ENCODE data around the gene BSG.
"Not testable (repeated sequence)": the region's sequence is repeated elsewhere in the genome, so short reads cannot be mapped to it uniquely, and the experiment has no call there.

The BSG gene

DNA sequence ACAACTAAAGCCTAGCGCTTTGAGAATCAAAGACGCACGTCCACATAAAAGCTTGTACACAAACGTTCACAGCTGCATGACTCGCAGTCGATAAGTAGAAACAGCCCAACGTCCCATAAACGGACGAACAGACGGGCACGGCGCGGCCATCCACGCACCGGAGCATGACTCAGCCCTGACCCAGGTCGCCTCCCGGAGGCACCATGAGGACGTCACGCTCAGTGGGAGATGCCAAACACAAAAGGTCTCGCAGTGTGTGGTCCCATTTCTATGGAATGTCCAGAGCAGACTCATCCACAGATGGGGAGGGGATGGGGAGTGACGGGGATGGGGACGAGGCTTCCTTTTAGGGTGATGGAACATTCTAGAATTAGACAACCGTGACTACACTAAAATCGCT lies 51.6 kb downstream of the BSG start (continued):
- TF ChIP-seq ZBTB20 (tag by site-specific recombination; IDR thresholded peaks at IDR 0.05) (no peak), SCRT2 (tag by site-specific recombination; IDR thresholded peaks at IDR 0.05) (no peak), ZNF837 (tag by site-specific recombination; IDR thresholded peaks at IDR 0.05) (no peak), ZNF791 (tag by site-specific recombination; IDR thresholded peaks at IDR 0.05) (no peak), ZNF112 (tag by site-specific recombination; IDR thresholded peaks at IDR 0.05) (no peak), ZSCAN23 (tag by site-specific recombination; IDR thresholded peaks at IDR 0.05) (no peak), SCRT1 (tag by site-specific recombination; IDR thresholded peaks at IDR 0.05; ENCODE audit: borderline replicate concordance) (no peak), GLIS1 (tag by site-specific recombination; IDR thresholded peaks at IDR 0.05) (peak; percentile 91)
- TF ChIP-seq, protein P1, sequence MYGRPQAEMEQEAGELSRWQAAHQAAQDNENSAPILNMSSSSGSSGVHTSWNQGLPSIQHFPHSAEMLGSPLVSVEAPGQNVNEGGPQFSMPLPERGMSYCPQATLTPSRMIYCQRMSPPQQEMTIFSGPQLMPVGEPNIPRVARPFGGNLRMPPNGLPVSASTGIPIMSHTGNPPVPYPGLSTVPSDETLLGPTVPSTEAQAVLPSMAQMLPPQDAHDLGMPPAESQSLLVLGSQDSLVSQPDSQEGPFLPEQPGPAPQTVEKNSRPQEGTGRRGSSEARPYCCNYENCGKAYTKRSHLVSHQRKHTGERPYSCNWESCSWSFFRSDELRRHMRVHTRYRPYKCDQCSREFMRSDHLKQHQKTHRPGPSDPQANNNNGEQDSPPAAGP (tag by site-specific recombination; IDR thresholded peaks at IDR 0.05), result no peak

DNA sequence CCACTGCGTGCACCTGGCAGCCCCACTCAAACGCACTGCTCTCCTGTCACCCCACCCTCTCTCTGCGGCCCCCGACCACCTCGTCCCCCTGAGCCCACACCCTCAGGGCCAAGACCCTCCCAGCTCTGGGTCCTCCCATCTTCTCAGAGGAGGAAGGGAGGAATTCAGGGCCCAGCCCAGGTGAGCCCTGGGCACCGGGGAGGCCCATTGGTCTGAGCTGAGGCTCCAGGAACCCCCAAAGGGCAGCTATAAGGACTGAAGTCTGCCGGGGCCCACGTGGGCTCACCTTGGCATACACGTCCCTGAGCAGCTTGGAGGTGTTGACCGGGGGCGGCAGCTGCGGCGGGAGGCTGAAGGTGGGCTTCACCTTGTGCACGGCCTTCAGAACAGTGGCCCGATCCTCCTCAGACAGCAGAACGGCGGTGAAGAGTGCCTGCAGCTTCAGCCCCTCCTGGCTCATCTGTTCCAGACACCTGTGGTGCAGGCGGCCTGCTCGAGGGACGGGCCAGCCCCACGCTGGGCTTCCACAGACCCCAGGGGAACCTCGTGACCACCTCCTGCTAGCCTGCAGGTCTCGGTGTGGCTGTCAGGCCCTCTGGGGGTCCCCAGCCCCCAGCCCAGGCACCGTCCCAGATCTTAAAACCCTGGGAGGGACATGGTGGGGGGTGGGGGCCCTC lies 52.2 kb downstream of the BSG start:
- Histone ChIP-seq H3K27ac (ENCODE audit: extremely low read depth, low read depth, low read length) (no peak overlapping the region), H3K9me3 (ENCODE audit: control insufficient read depth, insufficient read depth, low read depth, low read length) (no peaks in the 10 kb centered on the region), H3K4me3 (ENCODE audit: low read depth, low read length) (no peak overlapping the region), H3K4me1 (ENCODE audit: control insufficient read depth, insufficient read depth, low read length) (no peaks in the 10 kb centered on the region), H3K36me3 (ENCODE audit: control insufficient read depth in 2 of 2, insufficient read depth in 1 of 2, low read length in 2 of 2) (peaks cover 9 to 77% of the 10 kb centered on the region in 2 experiments; a peak in 2 of 3 replicates)
- ChIA-PET POLR2A (no interaction called here), CTCF (interaction anchor here (0.6 to 0.9 kb wide), 2 partner anchors 37 to 146 kb away, joined by 3 read pairs; no protein-coding TSS in a partner anchor)
- TF ChIP-seq ZIC2 (tag by site-specific recombination; IDR thresholded peaks at IDR 0.05) (peak; percentile 75), ZNF202 (tag by site-specific recombination; IDR thresholded peaks at IDR 0.05; ENCODE audit: borderline replicate concordance) (no peak), IKZF3 (tag by site-specific recombination; IDR thresholded peaks at IDR 0.05) (no peak), CTCF (tag by site-specific recombination; IDR thresholded peaks at IDR 0.05) (no peak), ZBTB20 (tag by site-specific recombination; IDR thresholded peaks at IDR 0.05) (no peak), ZNF48 (tag by site-specific recombination; IDR thresholded peaks at IDR 0.05) (no peak), KLF8 (tag by site-specific recombination; IDR thresholded peaks at IDR 0.05) (no peak), ZNF426 (tag by site-specific recombination; IDR thresholded peaks at IDR 0.05) (no peak)

DNA sequence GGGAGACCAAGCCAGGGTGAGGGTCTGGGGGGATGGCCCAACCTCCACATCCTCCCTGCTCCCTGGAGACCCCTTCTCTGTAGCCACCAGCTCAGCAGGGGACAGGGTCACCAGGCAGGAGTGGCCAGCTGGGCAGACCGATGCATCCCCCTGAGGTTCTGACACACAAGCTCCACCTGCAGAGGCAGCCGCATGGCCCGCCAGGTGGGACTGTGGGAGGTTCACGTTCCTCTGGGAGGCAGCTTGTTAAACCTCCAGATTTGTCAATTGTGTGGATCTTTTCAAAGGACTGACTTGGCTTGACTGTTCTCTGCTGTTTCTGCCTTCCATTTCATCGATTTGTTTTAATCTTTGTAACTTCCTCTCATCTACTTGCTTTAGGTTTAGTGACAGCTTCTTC lies 52.9 kb downstream of the BSG start:
- no peaks in the 10 kb centered on the region for H3K9me3 ChIP-seq (ENCODE audit: control insufficient read depth, insufficient read depth, low read depth, low read length)
- peaks cover 9 to 77% of the 10 kb centered on the region in 2 experiments; a peak in 2 of 3 replicates for H3K36me3 ChIP-seq (ENCODE audit: control insufficient read depth in 2 of 2, insufficient read depth in 1 of 2, low read length in 2 of 2)
- ChIA-PET POLR2A (no interaction called here), CTCF (interaction anchor here (0.9 to 1.3 kb wide), 2 partner anchors 38 to 41 kb away, joined by 3 to 5 read pairs; no protein-coding TSS in a partner anchor)
- H3K27ac ChIP-seq (ENCODE audit: extremely low read depth, low read depth, low read length), result no peak overlapping the region
- H3K4me3 ChIP-seq (ENCODE audit: low read depth, low read length), result no peak overlapping the region
- H3K4me1 ChIP-seq (ENCODE audit: control insufficient read depth, insufficient read depth, low read length), result no peaks in the 10 kb centered on the region
- no peak for TF ChIP-seq ZNF112 (tag by site-specific recombination; IDR thresholded peaks at IDR 0.05)
- peak; percentile 4 for TF ChIP-seq ZIC2 (tag by site-specific recombination; IDR thresholded peaks at IDR 0.05)
- TF ChIP-seq GLIS1 (tag by site-specific recombination; IDR thresholded peaks at IDR 0.05), result peak; percentile 33; the same call in 1 of the 2 replicates

- H3K27ac ChIP-seq (ENCODE audit: extremely low read depth, low read depth, low read length); H3K9me3 ChIP-seq (ENCODE audit: control insufficient read depth, insufficient read depth, low read depth, low read length); CTCF ChIA-PET; H3K4me1 ChIP-seq (ENCODE audit: control insufficient read depth, insufficient read depth, low read length); H3K4me3 ChIP-seq (ENCODE audit: low read depth, low read length): not testable (repeated sequence)
- POLR2A ChIA-PET, result interaction anchor here (0.7 kb wide), 2 partner anchors 53 to 108 kb away, joined by 3 to 5 read pairs; no protein-coding TSS in a partner anchor
- H3K36me3 ChIP-seq (ENCODE audit: control insufficient read depth in 2 of 2, insufficient read depth in 1 of 2, low read length in 2 of 2), result peaks cover 14 to 82% of the 10 kb centered on the region in 2 experiments; a peak in 2 of 3 replicates
Measured at GRCh38 chr19:626566-626965, 54.2 kb downstream of the BSG start.
